AG04449 (cell line): Measurements from ENCODE around the gene SH3PXD2A.

ENCODE experiments used
- CTCF ChIA-PET: fragments of 350-600 bp; formaldehyde crosslinking; extraction: SDS; loops from one replicate; lab custom pipeline; 2021; ENCODE audit warnings: antibody characterized with exemption; lab: Yijun Ruan, JAX
- POLR2A ChIA-PET: fragments of 400-600, 350-600 bp; formaldehyde crosslinking; extraction: SDS; loops from one replicate; lab custom pipeline; 2020; ENCODE audit warnings: antibody characterized with exemption, inconsistent platforms; lab: Yijun Ruan, JAX
- DNase-seq: peaks from one replicate; pipeline ENCODE4 v3.0.0-alpha.2; 2010; ENCODE audit warnings: low read depth, low spot score
- H3K4me3 ChIP-seq: 2 replicates; pipeline ENCODE4 v1.5.1; 2011; ENCODE audit warnings: low read depth, mild to moderate bottlenecking, control low read depth, low read length
- CTCF ChIP-seq: IDR thresholded peaks from one replicate; pipeline ENCODE4 v1.5.1; 2011; ENCODE audit warnings: mild to moderate bottlenecking, moderate library complexity, low read length, control low read depth, inconsistent platforms; ENCODE audit not compliant: insufficient read depth; ENCODE audit errors: missing control alignments

Gene SH3PXD2A

GRCh38 chr10:103701380-103702222 is 153.8 kb downstream of the SH3PXD2A start:
- DNase-seq, result no peak
- ChIA-PET POLR2A (no interaction called here), CTCF (interaction anchor here (1.0 to 21.6 kb wide), 3 partner anchors 11 to 183 kb away, joined by 3 to 552 read pairs (median 29); no protein-coding TSS in a partner anchor)
- no peak for TF ChIP-seq CTCF
- H3K4me3 ChIP-seq, result no peak overlapping the region

GRCh38 chr10:103700436-103700715 is 155.0 kb downstream of the SH3PXD2A start:
- no peak for DNase-seq
- TF ChIP-seq CTCF, result no peak
- no peak overlapping the region for H3K4me3 ChIP-seq
- ChIA-PET CTCF (interaction anchor here (7.6 kb wide), 1 partner anchor 10 kb away, joined by 79 read pairs; no protein-coding TSS in a partner anchor), POLR2A (no interaction called here)

DNA sequence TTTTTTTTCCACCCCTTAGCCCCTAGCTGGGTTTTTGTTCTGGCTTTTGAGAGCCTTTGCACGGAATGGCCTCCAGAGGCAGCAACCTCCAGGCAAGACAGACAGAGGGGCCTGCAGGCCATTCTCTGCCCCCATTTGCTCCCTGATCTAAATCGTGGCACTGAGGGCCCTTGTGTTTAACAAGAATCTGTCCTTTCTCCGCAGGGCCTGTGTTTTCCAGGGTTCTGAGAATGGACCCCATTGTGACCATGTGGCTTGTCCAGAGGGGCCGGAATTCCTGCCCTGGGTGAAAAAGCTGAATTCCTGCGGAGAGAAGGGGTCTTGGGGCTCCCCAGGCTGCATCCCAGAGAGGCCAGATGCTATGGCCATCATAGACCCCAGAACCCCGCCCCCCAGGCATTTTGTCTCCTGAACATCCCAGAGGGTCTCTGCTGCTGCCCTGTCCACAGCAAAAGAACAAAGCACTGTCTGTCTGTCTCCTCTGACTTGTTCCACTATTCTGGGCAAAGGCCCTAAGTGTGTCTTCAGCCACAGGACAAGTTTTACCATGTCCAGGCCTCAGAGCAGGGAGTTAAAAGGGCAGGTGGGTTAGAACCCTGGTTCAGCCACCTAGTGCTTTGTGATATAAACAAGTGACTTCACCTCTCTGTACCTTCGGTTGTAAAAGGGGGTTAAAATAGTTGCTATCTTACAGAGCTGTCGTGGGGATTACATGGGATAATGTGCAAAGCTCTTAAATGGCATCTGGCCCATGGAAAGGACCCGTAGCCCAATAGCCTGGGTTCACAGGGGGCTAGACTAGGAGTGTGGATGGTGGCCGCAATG is 155.6 kb downstream of the SH3PXD2A start:
- H3K4me3 ChIP-seq, result no peak overlapping the region
- CTCF ChIA-PET, result interaction anchor here (0.6 to 7.6 kb wide), 6 partner anchors 10 to 154 kb away, joined by 3 to 79 read pairs (median 4); no protein-coding TSS in a partner anchor
- POLR2A ChIA-PET, result no interaction called here
- no peak for TF ChIP-seq CTCF
- DNase-seq, result no peak

GRCh38 chr10:103698266-103698665 is 157.1 kb downstream of the SH3PXD2A start:
- no peak for DNase-seq
- TF ChIP-seq CTCF, result no peak
- no peak overlapping the region for H3K4me3 ChIP-seq
- ChIA-PET POLR2A (no interaction called here), CTCF (interaction anchor here (1.1 to 7.6 kb wide), 7 partner anchors 9 to 188 kb away, joined by 3 to 79 read pairs (median 4); no protein-coding TSS in a partner anchor)

DNA sequence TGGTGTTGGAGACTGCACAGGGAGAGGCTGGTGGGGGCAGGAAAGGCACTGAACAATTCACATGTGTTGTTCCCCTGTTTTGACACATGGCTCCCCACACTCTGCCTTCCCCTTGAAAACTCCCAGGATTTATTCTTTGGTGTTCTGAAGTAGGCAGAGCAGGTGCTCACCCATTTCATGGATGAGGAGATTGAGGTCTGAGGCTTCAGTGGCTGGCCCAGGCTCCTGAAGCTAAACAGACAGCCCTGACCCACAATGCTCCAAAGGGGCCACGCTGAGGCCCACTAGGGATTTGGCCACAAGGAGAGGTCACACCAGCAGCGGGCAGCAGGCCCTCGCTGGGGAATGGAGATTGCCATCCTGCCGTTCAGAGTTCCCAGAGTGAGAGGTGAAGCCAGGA is 157.6 kb downstream of the SH3PXD2A start:
- ChIA-PET CTCF (interaction anchor here (1.3 to 7.6 kb wide), 7 partner anchors 11 to 188 kb away, joined by 3 to 81 read pairs (median 8); no protein-coding TSS in a partner anchor), POLR2A (no interaction called here)
- no peak overlapping the region for H3K4me3 ChIP-seq
- DNase-seq, result no peak
- TF ChIP-seq CTCF, result no peak
